Caco-2 (cell line): ENCODE data around the gene NLGN4X. TPM values are rescaled to one million over a fixed set of nuclear protein-coding genes. Genes with fewer than 3 reads are reported as not detected.

Experiments used
- BruUV-seq: library from RNA; stranded (reverse); fragments of 400-500 nt; replicated peaks from 2 replicates; lab custom pipeline; 2021; lab: Mats Ljungman, UMichigan
- CTCF ChIA-PET: fragments of 300-600 bp; sonication (Branson Sonifier 250); formaldehyde crosslinking; loops from one replicate; lab custom pipeline; 2022; ENCODE audit warnings: antibody characterized with exemption; lab: Charles Lee
- POLR2A ChIA-PET: fragments of 300-600 bp; sonication (Branson Sonifier 250); formaldehyde crosslinking; loops from one replicate; lab custom pipeline; 2022; ENCODE audit warnings: antibody characterized with exemption; lab: Charles Lee
- DNase-seq, 2 experiments: peaks; one replicate each; pipeline versions ENCODE4 v3.0.0 to v3.0.0-alpha.2; 2020 to 2022
- H3K27me3 ChIP-seq: replicated peaks from 2 replicates; pipeline ENCODE4 v1.6.0; 2011; ENCODE audit warnings: low read length; ENCODE audit not compliant: control insufficient read depth, insufficient read depth
- H3K36me3 ChIP-seq: 2 replicates; pipeline ENCODE4 v1.5.1; 2011; ENCODE audit warnings: low read length; ENCODE audit not compliant: control insufficient read depth, insufficient read depth
- H3K4me1 ChIP-seq: fragments of 250-450 bp; sonication (Bioruptor Pico); 2 replicates; pipeline ENCODE4 v1.5.1; 2020; ENCODE audit warnings: mild to moderate bottlenecking
- H3K4me3 ChIP-seq: 2 replicates; pipeline ENCODE4 v1.5.1; 2011; ENCODE audit warnings: low read depth, mild to moderate bottlenecking, control low read depth, low read length
- H3K9me3 ChIP-seq: fragments of 250-450 bp; sonication (Bioruptor Pico); 2 replicates; pipeline ENCODE4 v1.5.1; 2020; ENCODE audit warnings: mild to moderate bottlenecking, moderate library complexity
- H3K27ac Mint-ChIP-seq: one replicate; pipeline ENCODE4 v1.8.0; 2022; ENCODE audit warnings: mixed read lengths; ENCODE audit not compliant: unreplicated experiment
- H3K27me3 Mint-ChIP-seq: one replicate; pipeline ENCODE4 v1.8.0; 2022; ENCODE audit warnings: mixed read lengths; ENCODE audit not compliant: insufficient read depth, unreplicated experiment
- H3K36me3 Mint-ChIP-seq: one replicate; pipeline ENCODE4 v1.8.0; 2022; ENCODE audit warnings: mild to moderate bottlenecking, mixed read lengths; ENCODE audit not compliant: insufficient read depth, unreplicated experiment
- H3K4me1 Mint-ChIP-seq: one replicate; pipeline ENCODE4 v1.8.0; 2022; ENCODE audit warnings: low read depth, mixed read lengths; ENCODE audit not compliant: unreplicated experiment
- H3K4me3 Mint-ChIP-seq: one replicate; pipeline ENCODE4 v1.8.0; 2022; ENCODE audit warnings: mild to moderate bottlenecking, moderate library complexity, mixed read lengths; ENCODE audit not compliant: unreplicated experiment
- H3K9me3 Mint-ChIP-seq: one replicate; pipeline ENCODE4 v1.8.0; 2022; ENCODE audit warnings: mixed read lengths; ENCODE audit not compliant: unreplicated experiment
- CTCF ChIP-seq, 2 experiments: fragments of 200-600 bp in 1 of 2; IDR thresholded peaks; 1 replicate in 1 of 2; 2 replicates in 1 of 2; pipeline versions ENCODE4 v1.5.1 to v1.8.0; 2011 to 2022; ENCODE audit warnings: antibody characterized with exemption in 1 of 2, control low read depth in 1 of 2, inconsistent platforms in 1 of 2, low read depth in 1 of 2, low read length in 1 of 2, mild to moderate bottlenecking in 1 of 2, moderate library complexity in 1 of 2; ENCODE audit not compliant: insufficient read depth in 1 of 2, severe bottlenecking in 1 of 2, unreplicated experiment in 1 of 2
- intact Hi-C: fragments of 100-400 bp; cut with micrococcal nuclease; formaldehyde crosslinking; loops from one replicate; pipeline ENCODE4 v1.10.0; 2022; ENCODE audit not compliant: unreplicated experiment
- total RNA-seq: library from RNA; stranded (reverse); gene quantifications from 2 replicates; pipeline ENCODE4 v1.2.3, GENCODE V29; 2022

NLGN4X gene
- total RNA-seq, 1 experiment from 2014 or later, result not detected

DNA sequence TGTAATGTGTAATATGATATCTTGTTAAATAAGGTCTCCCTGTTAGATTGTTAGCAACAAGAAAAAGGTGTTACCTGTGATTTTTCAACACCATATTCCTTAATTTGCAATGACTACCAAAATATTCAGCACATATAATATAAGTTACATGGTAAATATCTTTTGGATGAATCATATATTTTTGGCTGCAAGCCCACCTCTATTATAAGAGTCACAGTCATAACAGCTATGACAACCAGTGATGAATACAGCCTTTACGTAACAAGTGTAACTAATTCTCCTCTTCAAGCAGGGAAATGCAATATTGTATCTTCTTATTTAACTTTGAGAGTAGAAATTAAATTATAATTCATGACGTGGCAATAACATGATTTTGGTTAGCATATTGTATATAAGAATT, 187.0 kb downstream of the NLGN4X start:
- no TSS peak for BruUV-seq
- no peak for TF ChIP-seq CTCF (IDR thresholded peaks at IDR 0.05; ENCODE audit: insufficient read depth in 1 of 2, low read depth in 1 of 2, low read length in 1 of 2, severe bottlenecking in 1 of 2, unreplicated experiment in 1 of 2)
- Mint-ChIP-seq H3K4me1 (no peaks in the 10 kb centered on the region), H3K4me3 (no peak overlapping the region), H3K9me3 (no peaks in the 10 kb centered on the region), H3K27ac (no peak overlapping the region), H3K36me3 (no peaks in the 10 kb centered on the region), H3K27me3 (no peaks in the 10 kb centered on the region)
- no peak overlapping the region for H3K4me3 ChIP-seq
- H3K36me3 ChIP-seq, result no peaks in the 10 kb centered on the region
- no peak for DNase-seq
- ChIA-PET POLR2A (no interaction called here), CTCF (no interaction called here)
- no peaks in the 10 kb centered on the region for H3K27me3 ChIP-seq
- H3K9me3 ChIP-seq, result no peaks in the 10 kb centered on the region
- intact Hi-C loops, result no loop called here
- no peaks in the 10 kb centered on the region for H3K4me1 ChIP-seq

DNA sequence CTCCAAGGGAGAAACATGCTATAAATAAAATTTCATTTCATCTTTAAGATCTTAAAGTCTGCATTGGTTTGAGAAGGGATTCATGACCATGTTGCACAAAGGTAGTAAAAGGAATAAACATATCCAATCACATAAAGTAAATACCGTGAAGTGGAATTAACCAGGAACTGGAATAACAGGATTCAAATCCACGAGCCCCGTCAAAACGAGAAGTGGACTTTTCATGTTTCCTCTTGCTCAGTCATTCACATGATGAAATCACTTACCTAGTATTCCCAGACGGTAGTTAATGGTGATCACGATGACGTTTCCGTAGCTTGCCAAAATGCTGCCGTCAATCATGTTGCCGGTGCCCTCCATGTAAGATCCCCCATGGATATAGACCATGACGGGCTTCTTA, 199.7 kb downstream of the NLGN4X start:
- intact Hi-C loops, result no loop called here
- no peak for TF ChIP-seq CTCF (IDR thresholded peaks at IDR 0.05; ENCODE audit: insufficient read depth in 1 of 2, low read depth in 1 of 2, low read length in 1 of 2, severe bottlenecking in 1 of 2, unreplicated experiment in 1 of 2)
- H3K9me3 Mint-ChIP-seq, result no peaks in the 10 kb centered on the region
- ChIA-PET CTCF (no interaction called here), POLR2A (no interaction called here)
- no peaks in the 10 kb centered on the region for H3K4me1 Mint-ChIP-seq
- no peak for DNase-seq
- Histone ChIP-seq H3K27me3 (no peaks in the 10 kb centered on the region), H3K9me3 (no peaks in the 10 kb centered on the region), H3K4me1 (no peaks in the 10 kb centered on the region), H3K4me3 (no peak overlapping the region), H3K36me3 (no peaks in the 10 kb centered on the region)
- H3K27me3 Mint-ChIP-seq, result no peaks in the 10 kb centered on the region
- no peak overlapping the region for H3K27ac Mint-ChIP-seq
- no peaks in the 10 kb centered on the region for H3K36me3 Mint-ChIP-seq
- H3K4me3 Mint-ChIP-seq, result no peak overlapping the region
- BruUV-seq, result no TSS peak

DNA sequence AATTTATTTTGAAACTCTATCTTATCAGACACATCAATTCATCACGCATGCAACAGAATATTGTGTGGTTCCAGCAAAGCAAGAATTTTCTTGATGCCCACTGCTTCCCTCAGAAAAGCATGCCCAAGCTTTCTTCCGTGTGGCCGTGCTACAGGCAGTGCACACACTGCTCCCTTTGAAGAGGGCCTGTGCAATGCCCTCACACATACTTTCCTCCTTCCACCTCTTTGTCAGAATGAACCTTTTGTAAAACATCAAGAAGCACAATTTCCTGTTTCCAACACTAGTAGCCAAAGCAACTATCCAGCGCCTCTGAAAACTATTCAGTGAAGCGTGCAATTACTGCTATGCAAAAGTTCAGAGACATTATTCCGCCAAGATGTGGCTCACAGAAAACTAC, 201.7 kb downstream of the NLGN4X start:
- intact Hi-C loops, result no loop called here
- Histone ChIP-seq H3K4me1 (no peaks in the 10 kb centered on the region), H3K36me3 (no peaks in the 10 kb centered on the region), H3K9me3 (no peaks in the 10 kb centered on the region), H3K4me3 (no peak overlapping the region), H3K27me3 (no peaks in the 10 kb centered on the region)
- DNase-seq, result no peak
- Mint-ChIP-seq H3K4me3 (no peak overlapping the region), H3K27ac (no peak overlapping the region), H3K27me3 (no peaks in the 10 kb centered on the region), H3K9me3 (no peaks in the 10 kb centered on the region), H3K36me3 (no peaks in the 10 kb centered on the region), H3K4me1 (no peaks in the 10 kb centered on the region)
- BruUV-seq, result no TSS peak
- TF ChIP-seq CTCF (IDR thresholded peaks at IDR 0.05; ENCODE audit: insufficient read depth in 1 of 2, low read depth in 1 of 2, low read length in 1 of 2, severe bottlenecking in 1 of 2, unreplicated experiment in 1 of 2), result no peak
- POLR2A ChIA-PET, result no interaction called here
- CTCF ChIA-PET, result no interaction called here
